Measurements from ENCODE around the gene SCMH1.

The SCMH1 gene

DNA sequence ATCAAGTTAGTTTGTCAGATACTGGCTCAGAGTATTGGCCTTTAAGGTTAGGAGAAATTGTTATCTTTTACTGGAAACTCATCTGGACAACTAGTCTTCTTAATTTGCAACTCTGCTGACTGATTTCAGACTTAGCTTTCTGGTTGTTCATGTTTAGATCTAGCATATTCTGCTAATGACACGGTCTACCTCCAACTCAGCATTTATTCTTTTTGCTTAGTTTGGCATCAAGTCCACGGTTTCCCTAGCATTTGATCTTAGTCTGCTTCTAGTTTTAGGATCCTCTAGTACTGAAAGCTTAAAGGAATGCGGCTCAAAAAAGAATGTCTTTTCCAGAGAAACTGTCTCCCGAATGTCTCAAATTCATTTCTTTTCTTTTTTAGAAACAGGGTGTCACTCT, 145.0 kb downstream of the SCMH1 start:
- Histone ChIP-seq H3K4me2 (ENCODE audit: low read length) (no peak overlapping the region), H4K20me1 (ENCODE audit: insufficient read depth, low read length) (no peaks in the 10 kb centered on the region), H3K4me3 (ENCODE audit: low read length) (no peak overlapping the region), H3K9ac (ENCODE audit: low read length) (no peak overlapping the region), H3K9me3 (ENCODE audit: insufficient read depth, low read length) (no peaks in the 10 kb centered on the region), H3K27ac (ENCODE audit: low read length) (no peak overlapping the region), H3K79me2 (ENCODE audit: low read length) (no peaks in the 10 kb centered on the region), H3K36me3 (replicated peaks; ENCODE audit: low read depth, low read length) (peaks cover 3% of the 10 kb centered on the region), H3K27me3 (ENCODE audit: low read depth, low read length) (no peaks in the 10 kb centered on the region), H2AFZ (ENCODE audit: low read depth, low read length) (no peak overlapping the region), H3K4me1 (ENCODE audit: low read length) (no peaks in the 10 kb centered on the region)
- TF ChIP-seq, protein P1, sequence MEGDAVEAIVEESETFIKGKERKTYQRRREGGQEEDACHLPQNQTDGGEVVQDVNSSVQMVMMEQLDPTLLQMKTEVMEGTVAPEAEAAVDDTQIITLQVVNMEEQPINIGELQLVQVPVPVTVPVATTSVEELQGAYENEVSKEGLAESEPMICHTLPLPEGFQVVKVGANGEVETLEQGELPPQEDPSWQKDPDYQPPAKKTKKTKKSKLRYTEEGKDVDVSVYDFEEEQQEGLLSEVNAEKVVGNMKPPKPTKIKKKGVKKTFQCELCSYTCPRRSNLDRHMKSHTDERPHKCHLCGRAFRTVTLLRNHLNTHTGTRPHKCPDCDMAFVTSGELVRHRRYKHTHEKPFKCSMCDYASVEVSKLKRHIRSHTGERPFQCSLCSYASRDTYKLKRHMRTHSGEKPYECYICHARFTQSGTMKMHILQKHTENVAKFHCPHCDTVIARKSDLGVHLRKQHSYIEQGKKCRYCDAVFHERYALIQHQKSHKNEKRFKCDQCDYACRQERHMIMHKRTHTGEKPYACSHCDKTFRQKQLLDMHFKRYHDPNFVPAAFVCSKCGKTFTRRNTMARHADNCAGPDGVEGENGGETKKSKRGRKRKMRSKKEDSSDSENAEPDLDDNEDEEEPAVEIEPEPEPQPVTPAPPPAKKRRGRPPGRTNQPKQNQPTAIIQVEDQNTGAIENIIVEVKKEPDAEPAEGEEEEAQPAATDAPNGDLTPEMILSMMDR (IDR thresholded peaks at IDR 0.05; ENCODE audit: low read depth, low read length) = no peak
- TF ChIP-seq EZH2phosphoT487 (IDR thresholded peaks at IDR 0.05; ENCODE audit: low read depth) = no peak

DNA sequence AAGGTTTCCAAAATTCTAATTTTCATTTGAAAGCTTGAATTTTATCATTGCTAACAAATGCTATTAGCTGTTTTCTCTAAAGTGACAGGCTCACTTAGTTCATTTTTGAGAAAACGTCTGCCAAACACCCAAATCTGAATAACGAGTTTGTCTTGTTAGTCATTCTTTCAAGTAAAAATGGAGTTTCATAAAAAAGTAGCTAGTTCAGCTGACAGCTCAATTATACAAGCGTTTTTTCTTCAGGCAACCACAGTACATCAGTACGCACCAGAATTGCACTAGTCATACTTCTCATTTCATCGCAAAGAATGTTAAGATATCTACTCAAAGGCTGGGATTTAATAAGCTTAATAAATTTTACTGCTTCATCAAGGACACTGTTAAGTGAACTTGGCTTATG, 148.3 kb downstream of the SCMH1 start:
- H3K27me3 ChIP-seq (ENCODE audit: low read depth, low read length) = no peaks in the 10 kb centered on the region
- no peaks in the 10 kb centered on the region for H3K36me3 ChIP-seq (replicated peaks; ENCODE audit: low read depth, low read length)
- H2AFZ ChIP-seq (ENCODE audit: low read depth, low read length) = no peak overlapping the region
- no peaks in the 10 kb centered on the region for H4K20me1 ChIP-seq (ENCODE audit: insufficient read depth, low read length)
- H3K9me3 ChIP-seq (ENCODE audit: insufficient read depth, low read length) = no peaks in the 10 kb centered on the region
- TF ChIP-seq EZH2phosphoT487 (IDR thresholded peaks at IDR 0.05; ENCODE audit: low read depth) = no peak
- TF ChIP-seq, protein P1 (IDR thresholded peaks at IDR 0.05; ENCODE audit: low read depth, low read length) = no peak
- no peak overlapping the region for H3K9ac ChIP-seq (ENCODE audit: low read length)
- H3K4me3 ChIP-seq (ENCODE audit: low read length) = no peak overlapping the region
- H3K27ac ChIP-seq (ENCODE audit: low read length) = no peak overlapping the region
- no peak overlapping the region for H3K4me2 ChIP-seq (ENCODE audit: low read length)
- H3K4me1 ChIP-seq (ENCODE audit: low read length) = no peaks in the 10 kb centered on the region
- H3K79me2 ChIP-seq (ENCODE audit: low read length) = no peaks in the 10 kb centered on the region

DNA sequence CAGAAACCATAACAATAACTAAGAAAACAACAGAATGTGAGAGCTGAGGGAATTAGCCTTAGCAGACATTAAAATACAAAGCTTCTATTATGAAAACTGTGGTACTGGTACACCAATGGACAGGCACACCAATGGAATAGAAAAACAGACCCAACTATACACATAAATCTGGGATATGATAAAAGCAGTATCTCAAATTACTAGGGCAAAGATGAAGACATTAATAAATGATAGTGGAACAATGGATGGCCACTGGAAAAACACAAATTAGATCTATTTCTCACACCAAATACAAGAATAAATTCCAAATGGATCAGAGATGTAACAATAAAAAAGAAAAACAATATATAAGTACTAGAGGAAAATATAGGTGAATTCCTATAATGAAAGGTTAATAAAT, 155.2 kb downstream of the SCMH1 start:
- Histone ChIP-seq H3K36me3 (replicated peaks; ENCODE audit: low read depth, low read length) (no peaks in the 10 kb centered on the region), H3K9me3 (ENCODE audit: insufficient read depth, low read length) (no peaks in the 10 kb centered on the region), H4K20me1 (ENCODE audit: insufficient read depth, low read length) (no peaks in the 10 kb centered on the region), H3K9ac (ENCODE audit: low read length) (no peak overlapping the region), H2AFZ (ENCODE audit: low read depth, low read length) (no peak overlapping the region), H3K4me3 (ENCODE audit: low read length) (no peak overlapping the region), H3K27me3 (ENCODE audit: low read depth, low read length) (no peaks in the 10 kb centered on the region), H3K4me1 (ENCODE audit: low read length) (no peaks in the 10 kb centered on the region), H3K4me2 (ENCODE audit: low read length) (no peak overlapping the region), H3K27ac (ENCODE audit: low read length) (no peak overlapping the region), H3K79me2 (ENCODE audit: low read length) (no peaks in the 10 kb centered on the region)
- no peak for TF ChIP-seq EZH2phosphoT487 (IDR thresholded peaks at IDR 0.05; ENCODE audit: low read depth)
- TF ChIP-seq, protein P1 (IDR thresholded peaks at IDR 0.05; ENCODE audit: low read depth, low read length) = no peak

DNA sequence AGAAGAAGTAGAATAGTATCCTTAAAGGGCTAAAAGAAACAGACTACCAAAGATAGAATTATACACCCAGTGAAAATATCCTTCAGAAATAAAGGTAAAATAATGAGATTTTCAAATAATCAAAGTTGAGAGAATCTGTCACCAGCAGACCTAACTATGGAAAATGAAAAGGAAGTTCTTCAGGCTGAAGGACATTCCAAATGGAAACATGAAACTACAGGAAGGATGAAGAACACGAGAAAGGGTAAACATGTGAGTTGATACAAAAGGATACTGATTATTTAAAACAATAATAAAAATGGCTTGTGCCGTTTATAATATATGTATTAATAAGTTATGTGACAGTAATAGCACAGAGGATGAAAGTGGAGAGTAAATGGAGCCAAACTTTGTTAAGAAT, 163.5 kb downstream of the SCMH1 start:
- Histone ChIP-seq H3K27ac (ENCODE audit: low read length) (no peak overlapping the region), H3K9ac (ENCODE audit: low read length) (no peak overlapping the region), H3K4me3 (ENCODE audit: low read length) (no peak overlapping the region), H3K4me1 (ENCODE audit: low read length) (no peaks in the 10 kb centered on the region), H2AFZ (ENCODE audit: low read depth, low read length) (no peak overlapping the region), H3K9me3 (ENCODE audit: insufficient read depth, low read length) (no peaks in the 10 kb centered on the region), H3K79me2 (ENCODE audit: low read length) (no peaks in the 10 kb centered on the region), H3K27me3 (ENCODE audit: low read depth, low read length) (no peaks in the 10 kb centered on the region), H4K20me1 (ENCODE audit: insufficient read depth, low read length) (no peaks in the 10 kb centered on the region), H3K4me2 (ENCODE audit: low read length) (no peak overlapping the region), H3K36me3 (replicated peaks; ENCODE audit: low read depth, low read length) (no peaks in the 10 kb centered on the region)
- no peak for TF ChIP-seq EZH2phosphoT487 (IDR thresholded peaks at IDR 0.05; ENCODE audit: low read depth)
- TF ChIP-seq, protein P1 (IDR thresholded peaks at IDR 0.05; ENCODE audit: low read depth, low read length) = no peak

Data from OCI-LY3 (cell line).